H1 (cell line): ENCODE measurements around the gene PAK6. TPM values are rescaled to one million over a fixed set of nuclear protein-coding genes. Genes with fewer than 3 reads are reported as not detected.
A peak's percentile ranks its signal among the peaks of the same experiment; 100 is the strongest.

Experiments used
- CTCF ChIA-PET: fragments of 300-600 bp; sonication (Branson Sonifier 250); formaldehyde crosslinking; loops from one replicate; lab custom pipeline; 2021; ENCODE audit not compliant: partially characterized antibody; lab: Charles Lee
- POLR2A ChIA-PET: fragments of 300-600 bp; sonication (Branson Sonifier 250); formaldehyde crosslinking; loops from one replicate; lab custom pipeline; 2021; ENCODE audit warnings: inconsistent platforms; ENCODE audit not compliant: partially characterized antibody; lab: Charles Lee
- DNase-seq, 2 experiments: peaks; one replicate each; pipeline versions ENCODE4 v3.0.0 to v3.0.0-alpha.2; 2010 to 2022; ENCODE audit warnings: low spot score in 2 of 2, low read depth in 1 of 2, mixed read lengths in 1 of 2
- FAIRE-seq: peaks from 2 replicates; lab custom pipeline; 2011; peaks lifted over from hg19 to GRCh38; lab: Jason Lieb, UNC
- H2AFZ ChIP-seq: 2 replicates; pipeline ENCODE4 v1.8.1; 2012; ENCODE audit warnings: low read length, inconsistent platforms
- H2AK5ac ChIP-seq: 2 replicates; pipeline ENCODE4 v1.6.1; 2013; ENCODE audit warnings: low read depth, low read length
- H2BK120ac ChIP-seq: replicated peaks from 2 replicates; pipeline ENCODE3; 2013; ENCODE audit warnings: low read depth, low read length, inconsistent platforms
- H2BK12ac ChIP-seq: 2 replicates; pipeline ENCODE4 v1.6.1; 2013; ENCODE audit warnings: low read depth, low read length
- H2BK15ac ChIP-seq: 2 replicates; pipeline ENCODE4 v1.6.1; 2013; ENCODE audit warnings: low read length
- H2BK20ac ChIP-seq: 2 replicates; pipeline ENCODE4 v1.6.1; 2013; ENCODE audit warnings: low read length
- H2BK5ac ChIP-seq: 2 replicates; pipeline ENCODE4 v1.6.1; 2013; ENCODE audit warnings: low read depth, low read length
- H3K14ac ChIP-seq: 2 replicates; pipeline ENCODE4 v1.6.1; 2013; ENCODE audit warnings: inconsistent platforms; ENCODE audit not compliant: insufficient read length
- H3K18ac ChIP-seq: 2 replicates; pipeline ENCODE4 v1.6.1; 2013; ENCODE audit warnings: low read length; ENCODE audit errors: extremely low read depth
- H3K23ac ChIP-seq: 2 replicates; pipeline ENCODE4 v1.6.1; 2013; ENCODE audit warnings: inconsistent platforms; ENCODE audit not compliant: insufficient read length
- H3K23me2 ChIP-seq: 2 replicates; pipeline ENCODE4 v1.6.1; 2013; ENCODE audit warnings: low read depth, low read length
- H3K27ac ChIP-seq: 2 replicates; pipeline ENCODE4 v1.6.1; 2011; ENCODE audit warnings: low read depth, low read length, inconsistent platforms
- H3K27me3 ChIP-seq, 4 experiments: replicated peaks in 1 of 4; 1 replicate in 1 of 4; 2 replicates in 3 of 4; pipeline versions ENCODE4 v1.6.1 to v1.8.1; 2011 to 2013; ENCODE audit warnings: low read length in 3 of 4, mild to moderate bottlenecking in 3 of 4, inconsistent platforms in 2 of 4, mixed read lengths in 2 of 4, moderate library complexity in 1 of 4; ENCODE audit not compliant: control insufficient read depth in 3 of 4, insufficient read depth in 3 of 4; ENCODE audit errors: extremely low read depth in 1 of 4
- H3K36me3 ChIP-seq, 4 experiments: 2 replicates each; pipeline versions ENCODE4 v1.6.1 to v1.8.1; 2011 to 2013; ENCODE audit warnings: mild to moderate bottlenecking in 4 of 4, low read length in 3 of 4, moderate library complexity in 2 of 4, control low read depth in 1 of 4, inconsistent platforms in 1 of 4; ENCODE audit not compliant: insufficient read depth in 4 of 4, control insufficient read depth in 2 of 4
- H3K4ac ChIP-seq: replicated peaks from 2 replicates; pipeline ENCODE3; 2013; ENCODE audit warnings: low read length, low read depth, mixed read lengths, inconsistent platforms; ENCODE audit not compliant: insufficient read length
- H3K4me1 ChIP-seq, 4 experiments: replicated peaks in 1 of 4; 1 replicate in 1 of 4; 2 replicates in 3 of 4; pipeline versions ENCODE4 v1.6.1 to v1.8.1; 2011 to 2013; ENCODE audit warnings: low read length in 3 of 4, inconsistent platforms in 2 of 4, mixed read lengths in 1 of 4; ENCODE audit not compliant: insufficient read depth in 4 of 4, control insufficient read depth in 3 of 4
- H3K4me2 ChIP-seq, 2 experiments: 2 replicates each; pipeline versions ENCODE4 v1.6.1 to v1.8.1; 2011 to 2013; ENCODE audit warnings: low read depth in 2 of 2, low read length in 2 of 2, control low read depth in 1 of 2, inconsistent platforms in 1 of 2, mild to moderate bottlenecking in 1 of 2; ENCODE audit not compliant: insufficient read depth in 1 of 2
- H3K4me3 ChIP-seq, 4 experiments: fragments of 200-600, 300-600 bp in 1 of 4; sonication (generic), shearing (Covaris generic), sonication (Bioruptor Twin) in 1 of 4; 2 replicates each; pipeline versions ENCODE4 v1.5.1 to v1.8.1; 2011 to 2016; ENCODE audit warnings: low read length in 4 of 4, low read depth in 3 of 4, control low read depth in 2 of 4, inconsistent platforms in 2 of 4, mild to moderate bottlenecking in 2 of 4, mixed read lengths in 1 of 4, moderate library complexity in 1 of 4; ENCODE audit not compliant: insufficient read depth in 2 of 4; ENCODE audit errors: extremely low read depth in 1 of 4
- H3K56ac ChIP-seq: replicated peaks from 2 replicates; pipeline ENCODE3; 2013; ENCODE audit warnings: low read depth, mild to moderate bottlenecking, mixed read lengths, low read length, inconsistent platforms; ENCODE audit not compliant: insufficient read length
- H3K79me1 ChIP-seq: 2 replicates; pipeline ENCODE4 v1.6.1; 2013; ENCODE audit warnings: low read depth, low read length, control low read depth
- H3K79me2 ChIP-seq, 2 experiments: 2 replicates each; pipeline versions ENCODE4 v1.6.1 to v1.8.1; 2012 to 2013; ENCODE audit warnings: low read length in 2 of 2, mild to moderate bottlenecking in 2 of 2, inconsistent platforms in 1 of 2; ENCODE audit not compliant: insufficient read depth in 2 of 2, control insufficient read depth in 1 of 2
- H3K9ac ChIP-seq, 4 experiments: replicated peaks in 1 of 4; 1 replicate in 1 of 4; 2 replicates in 3 of 4; pipeline versions ENCODE4 v1.6.1 to v1.8.1; 2011 to 2013; ENCODE audit warnings: low read depth in 3 of 4, low read length in 3 of 4, control low read depth in 2 of 4, mild to moderate bottlenecking in 2 of 4, moderate library complexity in 2 of 4, inconsistent platforms in 1 of 4; ENCODE audit errors: extremely low read depth in 1 of 4
- H3K9me3 ChIP-seq, 2 experiments: 2 replicates each; pipeline versions ENCODE4 v1.6.1 to v1.8.1; 2012 to 2013; ENCODE audit warnings: mild to moderate bottlenecking in 2 of 2, moderate library complexity in 2 of 2, control low read depth in 1 of 2, inconsistent platforms in 1 of 2, low read depth in 1 of 2, low read length in 1 of 2, mixed read lengths in 1 of 2; ENCODE audit not compliant: insufficient read depth in 2 of 2
- H4K20me1 ChIP-seq, 2 experiments: replicated peaks in 1 of 2; 2 replicates each; pipeline versions ENCODE3 to v1.8.1; 2011 to 2013; ENCODE audit warnings: inconsistent platforms in 2 of 2, low read length in 2 of 2, mild to moderate bottlenecking in 1 of 2; ENCODE audit not compliant: insufficient read depth in 2 of 2, control insufficient read depth in 1 of 2
- H4K5ac ChIP-seq: 2 replicates; pipeline ENCODE4 v1.6.1; 2013; ENCODE audit warnings: low read length, low read depth, mixed read lengths, inconsistent platforms; ENCODE audit not compliant: insufficient read length
- H4K8ac ChIP-seq: 2 replicates; pipeline ENCODE4 v1.8.0; 2013; ENCODE audit warnings: mild to moderate bottlenecking, moderate library complexity, low read length, inconsistent platforms; ENCODE audit not compliant: insufficient read depth; ENCODE audit errors: extremely low read depth
- H4K91ac ChIP-seq: replicated peaks from 2 replicates; pipeline ENCODE3; 2013; ENCODE audit warnings: low read length, mixed read lengths, inconsistent platforms; ENCODE audit not compliant: insufficient read length
- FOSL1 ChIP-seq: IDR thresholded peaks from 2 replicates; pipeline ENCODE4 v1.6.1; 2011; ENCODE audit warnings: mild to moderate bottlenecking, low read depth, low read length, moderate library complexity; ENCODE audit not compliant: insufficient read depth
- HDAC6 ChIP-seq: IDR thresholded peaks from one replicate; pipeline ENCODE4 v1.7.1; 2012; ENCODE audit warnings: low read depth, mild to moderate bottlenecking, inconsistent platforms, low read length, moderate library complexity
- RXRA ChIP-seq: IDR thresholded peaks from 2 replicates; pipeline ENCODE4 v1.6.1; 2011; ENCODE audit warnings: low read depth, mild to moderate bottlenecking, low read length, moderate library complexity; ENCODE audit not compliant: insufficient read depth
- TCF12 ChIP-seq: IDR thresholded peaks from 2 replicates; pipeline ENCODE4 v1.6.1; 2011; ENCODE audit warnings: low read depth, mild to moderate bottlenecking, low read length
- WGBS, 2 experiments: shearing (Covaris generic) in 1 of 2; methylation state at CpG; one replicate each; pipeline versions ENCODE4 v1.1.6 to v1.1.7; 2013 to 2015; ENCODE audit warnings: low lambda C conversion rate in 2 of 2, mixed read lengths in 2 of 2, inconsistent platforms in 1 of 2, low coverage in 1 of 2, missing lambda C conversion rate in 1 of 2; ENCODE audit not compliant: insufficient replicate concordance in 2 of 2, insufficient coverage in 1 of 2, insufficient read length in 1 of 2; ENCODE audit errors: extremely low coverage in 1 of 2, missing lambda C conversion rate in 1 of 2; 5-methylcytosine and 5-hydroxymethylcytosine counted together
- long read RNA-seq, 2 experiments: library from RNA in 1 of 2; library from capped mRNA in 1 of 2; stranded (forward); transcript quantifications; one replicate each; pipeline ENCODE4 v2.0.0, GENCODE V29; 2021; ENCODE audit warnings: inconsistent platforms in 1 of 2
- polyA minus RNA-seq, 3 experiments: library from RNA; depleted of rRNA, polyadenylated mRNA; stranded (reverse); fragments of >200 nt; gene quantifications; 1 replicate in 2 of 3; 2 replicates in 1 of 3; pipeline ENCODE4 v1.2.3, GENCODE V29; 2011
- polyA plus RNA-seq, 7 experiments: library from polyadenylated mRNA; depleted of rRNA in 3 of 7; stranded (reverse) in 5 of 7; unstranded in 2 of 7; fragments of >200 nt in 5 of 7; fragments of 200-250 nt in 2 of 7; gene quantifications; 1 replicate in 5 of 7; 2 replicates in 1 of 7; 4 replicates in 1 of 7; pipeline versions ENCODE4 v1.2.1 to v1.2.3, GENCODE V29; 2011 to 2013; ENCODE audit warnings: missing spikeins in 2 of 7, mixed read lengths in 2 of 7
- total RNA-seq: library from RNA; stranded (reverse); fragmentation: NEBNext Ultra II Directional; extraction: Animal tissue kit (Norgen Biotek cat#: 25700); gene quantifications from 2 replicates; pipeline ENCODE4 v1.2.1, GENCODE V29; 2021

Gene PAK6
- total RNA-seq (9.0 and 9.4 TPM in 2 replicates), polyA plus RNA-seq (2011; rRNA removed) (6.9 and 12.5 TPM in 2 replicates), polyA minus RNA-seq (2011; rRNA and poly(A)+ RNA removed) (4.6 and 6.3 TPM in 2 replicates)
- polyA plus RNA-seq (2011; cell fraction: cytosol; rRNA removed), result 7.0 TPM
- 12.6 TPM for polyA plus RNA-seq (2011; cell fraction: nucleus; rRNA removed)
- polyA plus RNA-seq (2012, experiment 1 of 2), result 5.8 to 9.4 TPM (median 8.1 TPM) in 4 replicates
- polyA plus RNA-seq (2012, experiment 2 of 2), result 7.9 TPM
- 6.6 TPM for polyA plus RNA-seq (2013, experiment 1 of 2)
- 5.3 TPM for polyA plus RNA-seq (2013, experiment 2 of 2)
- 8.0 TPM for polyA minus RNA-seq (2011; cell fraction: cytosol; rRNA and poly(A)+ RNA removed)
- polyA minus RNA-seq (2011; cell fraction: nucleus; rRNA and poly(A)+ RNA removed), result 13.7 TPM
- long read RNA-seq, experiment 1, partial matches to known transcripts, result 10 of 12 reads
- long read RNA-seq, experiment 1, other reads (novel, unspliced or antisense), result 1 of 12 reads
- long read RNA-seq, experiment 2, partial matches to known transcripts, result 0 of 2 reads
- long read RNA-seq, experiment 2, other reads (novel, unspliced or antisense), result 2 of 2 reads

GRCh38 chr15:40238532-40239403 is at the start of gene PAK6:
Gene PAK6, plus strand, starts transcription at chr15:40239063. Its CDS starts 25,723 bp downstream, at chr15:40264786.
- Histone ChIP-seq H2AK5ac (no peak within 1 kb of the TSS), H3K18ac (peak within 1 kb of the TSS; percentile 63), H4K91ac (peak within 1 kb of the TSS; percentile 77), H3K27me3 (peaks cover 0 to 6% (median 2%) of the 10 kb centered on the region in 4 experiments; a peak in 2 of 7 replicates), H3K4me2 (peak within 1 kb of the TSS; percentile 73 to 84), H2BK12ac (peak within 1 kb of the TSS; percentile 22; the same call in 1 of the 2 replicates), H3K4me1 (peaks cover 9 to 18% (median 14%) of the 10 kb centered on the region in 4 experiments), H3K56ac (peak within 1 kb of the TSS; percentile 50), H3K9me3 (no peaks in the 10 kb centered on the region), H2BK15ac (peak within 1 kb of the TSS; percentile 82; the same call in 1 of the 2 replicates), H3K79me1 (no peaks in the 10 kb centered on the region), H3K36me3 (no peaks in the 10 kb centered on the region), H3K4me3 (peak within 1 kb of the TSS; percentile 14 to 54 (median 30); a peak in 7 of 8 replicates), H2BK5ac (peak within 1 kb of the TSS; percentile 13; the same call in 1 of the 2 replicates), H3K4ac (no peak within 1 kb of the TSS), H3K23me2 (peaks cover 4% of the 10 kb centered on the region; the same call in 1 of the 2 replicates), H4K8ac (peak within 1 kb of the TSS; percentile 81; the same call in 1 of the 2 replicates), H2AFZ (peak within 1 kb of the TSS; percentile 14; the same call in 1 of the 2 replicates), H4K5ac (peak within 1 kb of the TSS; percentile 29), H3K23ac (no peak within 1 kb of the TSS), H2BK120ac (no peak within 1 kb of the TSS), H4K20me1 (no peaks in the 10 kb centered on the region), H3K9ac (peak within 1 kb of the TSS; percentile 9 to 64 (median 30); a peak in 5 of 7 replicates), H3K79me2 (no peaks in the 10 kb centered on the region), H3K14ac (no peak within 1 kb of the TSS), H3K27ac (no peak within 1 kb of the TSS), H2BK20ac (peak within 1 kb of the TSS; percentile 39; the same call in 1 of the 2 replicates)
- WGBS, 2 experiments, result 7% methylated on average over 38 of the region's 39 CpGs; no CpG with 5 or more reads in 1 of the 2 experiments
- DNase-seq (peak; percentile 60 to 90), FAIRE-seq (no peak)
- POLR2A ChIA-PET, result interaction anchor here (0.6 to 6.2 kb wide), 18 partner anchors 8 to 526 kb away, joined by 3 to 47 read pairs (median 4); partner anchors contain the start of genes BAHD1 and BUB1B
- CTCF ChIA-PET, result interaction anchor here (0.8 to 46.3 kb wide), 18 partner anchors 8 to 191 kb away, joined by 3 to 1340 read pairs (median 3); partner anchors contain the start of gene PLCB2
- TF ChIP-seq TCF12 (no peak), HDAC6 (no peak), FOSL1 (no peak), RXRA (no peak)
